HG03469 (cell line): ENCODE measurements around the gene SYT1.
"Not testable (repeated sequence)": the region's sequence is repeated elsewhere in the genome, so short reads cannot be mapped to it uniquely, and the experiment has no call there.

Source experiments
- ATAC-seq: cut with Tn5 transposase; IDR thresholded peaks from one replicate; pipeline ENCODE4 v1.9.1; 2021; ENCODE audit warnings: mild to moderate bottlenecking, moderate library complexity, moderate number of reproducible peaks; ENCODE audit not compliant: unreplicated experiment

Gene SYT1

GRCh38 chr12:79423560-79423959 lies 559.0 kb downstream of the SYT1 start:
- ATAC-seq: no peak

DNA sequence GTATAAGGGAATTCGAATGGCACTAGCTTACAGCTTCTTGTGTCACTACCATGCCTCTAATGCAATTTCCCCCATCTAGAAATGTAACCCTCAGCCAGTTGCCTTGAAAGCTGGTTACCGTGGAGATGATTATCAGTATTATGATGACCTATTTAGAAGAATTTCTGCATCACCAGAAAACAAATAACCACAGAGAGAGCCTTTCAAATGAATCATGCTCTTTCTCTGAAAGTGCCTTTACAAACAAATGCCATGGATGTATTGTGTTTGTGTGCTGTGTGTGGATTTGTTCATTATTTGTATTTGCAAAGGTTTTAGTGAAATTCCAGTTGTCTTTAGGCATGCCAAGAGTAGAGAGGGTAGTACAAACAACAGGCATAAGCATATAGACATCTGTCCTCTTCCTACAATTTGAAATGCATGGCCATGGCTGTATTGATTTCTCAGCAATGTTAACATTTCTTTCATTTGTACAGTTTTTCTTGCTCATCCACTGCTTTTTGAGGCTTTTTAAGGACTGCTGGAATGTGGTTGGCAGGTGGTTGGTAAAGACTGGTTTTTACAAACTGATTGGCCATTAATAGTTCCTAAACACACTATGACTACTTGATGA lies 559.6 kb downstream of the SYT1 start:
- no peak for ATAC-seq

GRCh38 chr12:79426121-79426520 lies 561.5 kb downstream of the SYT1 start:
- ATAC-seq: no peak

GRCh38 chr12:79426744-79427143 lies 562.2 kb downstream of the SYT1 start:
- ATAC-seq: not testable (repeated sequence)

GRCh38 chr12:79433465-79434072 lies 569.0 kb downstream of the SYT1 start:
- no peak for ATAC-seq

- ATAC-seq: no peak
Measured at GRCh38 chr12:79434561-79434960, 570.0 kb downstream of the SYT1 start.

DNA sequence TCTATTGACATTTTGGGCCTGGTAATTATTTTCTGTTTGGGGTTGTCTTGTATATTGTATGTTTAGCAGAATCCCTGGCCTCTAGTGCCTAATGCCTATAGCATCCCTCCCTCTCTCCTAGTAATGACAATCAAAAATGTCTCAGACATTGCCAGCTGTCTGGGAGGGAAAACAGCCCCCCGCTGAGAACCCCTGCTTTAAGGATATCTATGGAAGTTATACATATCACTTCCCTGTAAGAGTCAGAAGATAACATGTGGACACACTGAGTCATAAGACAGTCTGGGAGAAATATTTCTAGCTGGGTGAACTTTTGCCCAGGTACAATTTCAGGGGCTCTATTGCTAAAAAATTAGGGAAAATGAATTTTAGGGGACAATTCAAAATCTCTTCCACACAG lies 571.2 kb downstream of the SYT1 start:
- no peak for ATAC-seq

DNA sequence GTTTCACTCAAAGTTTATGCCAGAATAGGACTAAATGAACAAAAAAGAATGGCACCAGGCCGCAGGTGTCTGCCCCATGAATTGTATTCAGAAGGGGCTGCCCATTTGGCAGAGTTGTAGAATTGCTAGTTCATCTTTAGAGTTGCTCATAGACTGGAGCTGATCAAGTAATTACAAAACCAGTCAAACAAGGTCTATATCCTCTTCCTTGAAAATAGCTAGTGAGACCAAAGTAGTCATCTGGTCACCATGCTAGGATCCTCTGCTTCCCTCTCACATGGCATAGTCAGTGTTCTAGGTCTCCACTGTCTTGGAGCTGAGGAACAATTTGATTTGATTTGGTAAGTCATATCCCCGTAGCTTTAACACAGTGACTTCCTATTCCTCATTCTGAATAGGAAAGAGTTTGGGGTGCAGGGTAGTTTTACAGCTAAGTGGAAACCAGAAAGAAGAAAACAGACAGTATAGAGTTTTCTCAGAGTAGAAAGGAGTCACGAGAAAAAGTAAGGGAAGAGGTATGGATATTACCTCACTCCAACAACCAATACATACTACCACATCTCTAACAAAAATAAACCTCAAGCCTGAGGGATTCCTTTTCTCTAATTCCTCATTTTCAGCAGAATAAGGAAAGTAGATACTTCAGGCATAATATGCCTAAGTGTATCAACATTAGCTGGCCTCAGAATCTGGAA lies 574.1 kb downstream of the SYT1 start:
- no peak for ATAC-seq

- no peak for ATAC-seq
Measured at GRCh38 chr12:79439175-79439825, 574.7 kb downstream of the SYT1 start.

GRCh38 chr12:79441534-79441933 lies 577.0 kb downstream of the SYT1 start:
- no peak for ATAC-seq

GRCh38 chr12:79442396-79442795 lies 577.8 kb downstream of the SYT1 start:
- no peak for ATAC-seq

- no peak for ATAC-seq
Measured at GRCh38 chr12:79444089-79444488, 579.5 kb downstream of the SYT1 start.

DNA sequence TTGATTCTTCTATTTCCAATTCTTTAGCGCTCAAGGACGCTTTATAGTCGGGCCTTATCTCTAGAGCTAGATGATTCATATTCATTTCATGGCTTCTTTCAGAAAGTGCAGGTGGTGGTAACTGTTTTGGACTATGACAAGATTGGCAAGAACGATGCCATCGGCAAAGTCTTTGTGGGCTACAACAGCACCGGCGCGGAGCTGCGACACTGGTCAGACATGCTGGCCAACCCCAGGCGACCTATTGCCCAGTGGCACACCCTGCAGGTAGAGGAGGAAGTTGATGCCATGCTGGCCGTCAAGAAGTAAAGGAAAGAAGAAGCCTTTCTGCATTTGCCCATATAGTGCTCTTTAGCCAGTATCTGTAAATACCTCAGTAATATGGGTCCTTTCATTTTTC lies 584.2 kb downstream of the SYT1 start:
- no peak for ATAC-seq

- ATAC-seq: no peak
Measured at GRCh38 chr12:79451365-79451764, 586.8 kb downstream of the SYT1 start.

- no peak for ATAC-seq
Measured at GRCh38 chr12:79451978-79452377, 587.4 kb downstream of the SYT1 start.

DNA sequence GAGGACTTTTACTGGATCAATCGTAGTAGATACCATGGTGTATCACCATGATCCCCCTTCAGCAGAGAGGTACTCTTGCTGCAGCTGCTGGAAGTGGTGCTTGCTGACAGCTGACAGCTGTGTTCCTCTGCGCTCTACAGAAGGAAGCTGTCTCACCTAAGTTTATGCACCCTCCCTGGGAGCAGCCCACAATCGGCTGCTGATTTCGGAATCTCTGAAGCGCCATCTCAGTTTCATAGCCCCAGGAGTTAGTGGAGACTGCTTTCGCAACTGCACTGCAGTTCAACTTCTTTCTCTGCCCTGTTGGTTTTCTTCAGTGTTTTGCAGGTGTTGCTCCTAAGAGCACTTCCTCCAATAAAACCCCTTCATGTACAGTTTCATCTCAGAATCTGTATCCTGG lies 588.3 kb downstream of the SYT1 start:
- ATAC-seq: no peak

GRCh38 chr12:79453820-79454219 lies 589.2 kb downstream of the SYT1 start:
- no peak for ATAC-seq

GRCh38 chr12:79454338-79454843 lies 589.8 kb downstream of the SYT1 start:
- ATAC-seq: no peak

- no peak for ATAC-seq
Measured at GRCh38 chr12:79455286-79455685, 590.7 kb downstream of the SYT1 start.

GRCh38 chr12:79482323-79482722 lies 617.7 kb downstream of the SYT1 start:
- ATAC-seq: no peak

DNA sequence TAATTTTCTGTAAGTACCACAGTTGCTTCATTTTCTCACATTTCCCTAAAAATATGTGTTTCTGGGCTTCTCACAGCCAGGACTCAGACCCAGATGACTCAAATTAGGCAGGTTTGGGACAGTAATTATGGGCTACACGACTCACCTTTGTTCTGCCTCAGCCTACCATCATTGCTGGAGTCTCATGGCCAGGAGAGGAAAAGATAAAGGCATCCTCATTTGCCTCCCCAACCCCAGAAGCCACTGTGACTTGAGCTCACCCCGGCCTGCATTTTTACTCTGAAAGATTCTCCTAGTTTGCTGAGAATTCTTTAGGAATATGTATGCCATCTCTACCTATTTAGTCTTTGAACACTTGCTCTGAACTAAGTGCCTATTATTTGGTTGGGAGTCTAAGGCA lies 618.3 kb downstream of the SYT1 start:
- no peak for ATAC-seq

DNA sequence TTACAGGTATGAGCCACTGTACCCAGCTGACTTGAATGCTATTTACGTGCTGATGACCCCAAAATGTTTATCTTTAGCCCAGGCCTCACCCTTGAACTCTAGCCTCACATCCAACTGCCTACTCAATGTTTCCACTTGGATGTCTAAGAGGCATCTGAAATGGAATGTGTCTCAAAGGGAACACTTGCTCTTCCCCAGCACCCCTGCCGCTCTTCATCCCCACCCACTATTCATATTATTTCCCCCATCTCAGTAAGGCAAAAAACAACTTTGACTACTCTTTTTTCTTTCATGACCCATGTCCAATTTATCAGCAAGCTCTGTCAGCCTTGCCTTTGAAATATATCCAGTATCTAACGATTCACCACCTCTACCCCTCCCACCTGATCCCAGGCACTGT lies 621.6 kb downstream of the SYT1 start:
- ATAC-seq: no peak
